Left colon (tissue), 2 donors: ENCODE data around the gene GALNT1. TPM values are rescaled to one million over a fixed set of nuclear protein-coding genes. Genes with fewer than 3 reads are reported as not detected.
A peak's percentile ranks its signal among the peaks of the same experiment; 100 is the strongest.

Source experiments
- ATAC-seq: fragments of 200-7000 bp; cut with Tn5 transposase; one replicate; pipeline ENCODE4 v1.9.1; 2020; ENCODE audit warnings: mild to moderate bottlenecking, moderate library complexity
- DNase-seq, 2 donors: peaks; one replicate each; pipeline ENCODE4 v3.0.0-alpha.2; 2020
- intact Hi-C, 2 donors: fragments of 100-400 bp; cut with DNase I in 1 of 2; cut with micrococcal nuclease in 1 of 2; formaldehyde crosslinking; loops; one replicate each; pipeline versions ENCODE4 v1.11.2 to v1.14.0; 2022; cut with DNase I, micrococcal nuclease
- microRNA-seq, 2 donors: library from miRNA; unstranded; fragments of <30 nt; microRNA quantifications; one replicate each; pipeline versions ENCODE4 v1.1.0 to v1.2.0, GENCODE V29; 2020
- total RNA-seq, 2 donors: library from RNA; stranded (reverse); fragmentation: NEBNext Ultra II Directional; extraction: Animal tissue kit (Norgen Biotek cat#: 25700); gene quantifications; one replicate each; pipeline ENCODE4 v1.2.1, GENCODE V29; 2021
- donor health status: DM: no; HTN: no; CAD: no.
- donor health status: DM: yes; HTN: yes; CAD: no.

The GALNT1 gene
- total RNA-seq, 2 donors from 2014 or later, result 121 to 143 TPM

DNA sequence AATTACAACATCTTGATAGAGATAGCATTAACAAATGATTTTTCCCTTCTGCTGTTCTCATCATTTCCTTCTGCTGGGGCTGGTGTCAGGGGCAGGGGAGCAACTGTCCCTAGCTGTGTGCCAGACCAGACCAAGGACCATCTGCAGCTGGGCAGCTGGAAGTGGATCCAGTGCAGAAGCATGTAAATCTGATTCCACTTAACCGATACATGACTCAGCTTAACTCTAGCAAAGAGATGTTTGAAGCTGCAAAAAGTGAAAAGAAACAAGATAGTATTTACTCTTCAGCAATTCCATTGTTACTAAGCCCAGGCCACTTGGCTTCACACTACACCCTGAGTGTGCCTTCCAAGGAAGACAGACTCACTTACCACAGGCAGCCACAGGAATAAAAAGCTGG lies 151.1 kb downstream of the GALNT1 start:
- DNase-seq (no peak), ATAC-seq (no peak)
- intact Hi-C loops, result no loop called here

DNA sequence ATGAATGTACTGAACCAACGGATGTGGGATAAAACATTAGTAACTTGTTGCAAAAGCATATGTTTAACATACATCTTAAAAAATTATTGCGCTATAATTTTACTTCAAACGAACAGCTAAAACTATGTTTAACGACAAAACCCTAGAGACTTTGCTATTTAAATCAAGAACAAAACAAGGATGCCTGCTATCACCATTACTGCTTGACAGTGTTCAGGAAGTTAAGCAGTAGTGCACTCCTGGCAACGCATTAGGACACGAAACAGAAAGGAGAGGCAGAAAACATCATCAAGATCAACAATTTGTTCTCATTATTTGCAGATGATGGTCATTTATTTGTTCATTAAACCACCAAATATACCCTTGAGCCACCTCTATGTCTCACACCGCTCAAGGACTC lies 151.9 kb downstream of the GALNT1 start:
- intact Hi-C loops, result no loop called here
- DNase-seq (no peak), ATAC-seq (no peak)

DNA sequence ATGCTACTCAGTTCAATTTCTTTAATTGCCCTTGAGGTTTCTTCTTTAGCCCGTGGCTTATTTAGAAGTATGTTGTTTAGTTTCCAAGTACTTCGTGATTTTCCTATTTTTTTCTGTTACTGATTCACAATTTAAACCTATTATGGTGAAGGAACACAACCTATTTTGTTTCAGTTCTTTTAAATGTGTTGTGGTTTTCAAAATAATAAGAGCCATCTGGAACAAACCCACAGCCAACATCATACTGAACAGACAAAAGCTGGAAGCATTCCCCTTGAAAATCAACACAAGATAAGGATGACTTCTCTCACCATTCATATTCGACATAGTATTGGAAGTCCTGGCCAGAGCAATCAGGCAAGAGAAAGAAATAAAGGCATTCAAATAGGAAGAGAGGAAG lies 155.2 kb downstream of the GALNT1 start:
- ATAC-seq (no peak), DNase-seq (no peak)
- intact Hi-C loops, result no loop called here

DNA sequence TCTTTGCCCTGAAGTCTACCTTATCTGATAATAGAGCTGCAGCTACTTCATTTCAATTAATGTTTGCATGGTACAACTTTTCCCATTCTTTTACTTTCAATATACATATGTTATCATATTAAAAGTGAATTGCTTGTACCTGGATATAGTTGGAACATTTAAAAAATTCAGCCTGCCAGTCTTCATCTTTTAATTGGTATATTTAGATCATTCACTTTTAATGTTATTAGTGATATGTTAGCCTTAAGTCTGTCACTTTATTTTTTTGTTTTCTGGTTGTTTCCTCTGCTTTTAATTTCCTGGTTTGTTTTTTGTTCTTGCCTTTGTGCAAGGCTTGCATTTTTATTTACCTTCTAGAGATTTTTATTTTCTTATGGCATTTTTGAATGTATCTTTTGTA lies 158.2 kb downstream of the GALNT1 start:
- DNase-seq (no peak), ATAC-seq (no peak)
- intact Hi-C loops, result no loop called here

DNA sequence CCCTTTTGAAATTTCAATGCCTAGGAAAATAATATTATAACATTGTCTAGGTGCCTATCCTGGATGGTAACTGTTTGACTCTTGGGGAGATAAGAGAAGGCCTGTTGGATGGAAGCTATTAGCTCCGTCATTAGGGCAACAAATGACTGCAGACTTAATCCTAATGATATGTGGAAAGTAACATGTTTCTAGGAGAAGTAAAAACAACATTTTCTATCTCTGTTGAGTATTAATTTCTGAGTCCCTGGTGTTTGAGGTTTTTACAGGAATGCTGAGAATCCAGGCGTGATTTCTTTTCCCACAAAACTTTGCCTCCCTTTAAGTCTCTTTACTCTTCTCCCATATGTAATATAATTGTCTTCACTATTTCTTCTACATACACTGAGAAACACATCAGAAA lies 159.1 kb downstream of the GALNT1 start:
- DNase-seq, result no peak
- ATAC-seq, result no peak
- intact Hi-C loops, result no loop called here

DNA sequence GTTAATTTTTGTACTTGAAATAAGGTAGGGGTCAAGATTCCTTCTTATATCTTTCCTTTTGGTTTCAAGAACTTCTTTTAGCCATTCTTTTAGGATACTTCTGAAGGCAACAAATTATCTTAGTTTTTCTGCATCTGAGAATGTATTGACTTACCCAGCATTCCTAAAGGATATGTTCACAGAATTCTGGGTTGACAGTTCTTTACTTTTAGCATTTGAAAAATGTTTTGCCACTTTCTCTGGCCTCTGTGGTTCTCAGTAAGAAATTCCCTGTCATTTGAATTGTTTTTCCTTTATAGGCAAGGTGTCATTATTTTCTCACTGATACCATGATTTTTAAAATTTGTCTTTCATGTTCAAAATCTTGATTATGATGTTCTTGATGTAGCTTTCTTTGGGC lies 162.4 kb downstream of the GALNT1 start:
- ATAC-seq, result no peak
- no peak for DNase-seq
- intact Hi-C loops, result no loop called here

DNA sequence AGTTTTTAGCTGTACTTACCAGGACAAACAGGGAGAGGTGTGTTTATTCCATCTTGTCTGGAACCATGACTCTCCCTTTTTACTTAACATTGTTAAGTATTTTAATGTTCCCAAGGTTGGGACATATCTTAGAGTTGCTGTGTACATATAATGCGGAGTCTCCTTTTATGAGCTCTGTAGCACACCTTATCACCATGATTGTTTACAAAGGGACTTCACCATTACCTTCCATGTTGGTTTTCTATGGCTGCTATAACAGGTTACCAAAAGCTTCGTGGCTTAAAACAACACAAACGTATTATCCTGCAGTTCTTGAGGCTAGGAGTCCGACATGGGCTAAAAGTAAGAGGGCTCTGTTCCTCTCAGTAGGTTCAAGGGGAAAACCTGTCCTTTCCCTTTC lies 164.3 kb downstream of the GALNT1 start:
- no peak for DNase-seq
- intact Hi-C loops, result no loop called here

DNA sequence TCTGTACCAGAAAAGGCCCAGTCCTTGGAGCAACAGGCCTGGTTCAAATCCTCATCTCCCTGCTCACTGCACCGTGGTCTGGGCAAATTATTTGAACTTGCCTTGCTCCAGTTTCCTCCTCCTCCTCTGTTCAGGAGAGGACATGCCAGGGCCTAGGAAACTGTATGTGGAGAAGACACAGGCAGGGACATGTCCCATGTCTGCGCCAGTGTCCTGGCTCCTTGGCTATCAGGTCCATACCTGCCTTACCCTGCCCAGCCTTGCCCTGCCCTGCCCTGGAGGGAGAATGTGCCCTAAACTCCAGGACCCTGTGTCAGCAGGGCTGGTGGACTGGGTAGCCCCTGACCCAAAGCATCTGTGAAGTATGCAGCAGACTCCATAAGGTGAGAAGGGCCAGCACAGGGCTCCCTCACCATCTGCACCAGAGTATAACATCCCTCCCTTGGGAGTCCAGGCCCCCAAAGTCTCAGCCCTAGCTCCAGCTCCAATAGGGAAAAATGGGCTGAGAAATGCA lies 165.3 kb downstream of the GALNT1 start:
- no peak for DNase-seq
- no peak for ATAC-seq
- intact Hi-C loops, result no loop called here

More for the DNA sequence above, 164.3 kb downstream of the GALNT1 start:
- ATAC-seq, result peak; percentile 96

DNA sequence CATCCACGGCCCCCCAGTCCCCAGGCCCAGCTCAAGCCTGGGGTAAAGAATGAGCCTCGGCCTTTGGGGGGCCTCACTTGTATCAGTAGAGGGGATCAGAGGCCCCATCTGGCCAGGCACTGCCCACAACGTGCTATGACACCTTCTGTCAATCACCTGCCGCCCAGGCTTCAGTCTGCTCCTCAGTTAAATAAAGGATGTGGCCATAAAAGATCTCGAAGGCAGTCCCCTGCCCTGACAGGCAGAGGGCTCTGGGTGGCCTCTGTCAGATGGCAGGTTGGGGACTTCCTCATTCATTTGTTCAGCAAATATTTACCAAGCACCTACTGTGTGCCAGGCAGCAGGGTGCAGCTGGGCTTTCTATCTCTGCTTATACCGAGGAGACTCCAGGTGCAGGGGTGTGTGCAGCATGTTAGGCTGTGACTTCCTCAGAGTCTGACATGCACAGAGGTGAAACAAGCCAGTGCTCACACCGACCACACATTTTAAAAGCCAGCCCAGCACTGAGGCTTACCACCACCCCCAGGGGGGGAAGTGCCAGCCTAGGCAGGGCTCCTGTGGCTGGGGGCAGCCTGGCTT lies 166.4 kb downstream of the GALNT1 start:
- no peak for DNase-seq
- ATAC-seq, result no peak
- intact Hi-C loops, result no loop called here

DNA sequence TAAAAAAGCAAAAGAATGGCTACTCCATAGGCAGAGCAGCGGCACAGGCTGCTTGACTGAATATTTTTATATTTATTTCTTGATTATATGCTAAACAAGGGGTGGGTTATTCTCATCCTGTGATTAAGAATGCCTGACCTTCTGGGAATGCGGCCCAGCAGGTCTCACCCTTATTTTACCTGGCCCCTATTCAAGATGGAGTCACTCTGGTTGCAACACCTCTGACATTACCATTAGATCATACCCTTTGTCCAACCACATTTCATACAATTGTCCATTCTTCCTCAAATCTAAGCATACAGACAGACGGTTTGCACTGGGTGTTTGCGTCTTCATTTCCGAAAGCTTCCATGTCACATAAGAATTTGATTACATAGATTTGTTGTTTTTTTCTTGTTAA lies 168.2 kb downstream of the GALNT1 start:
- ATAC-seq (no peak), DNase-seq (no peak)
- intact Hi-C loops, result loop anchor here in 1 of 2 donors (10.0 kb wide), 2 partner anchors 195 to 345 kb away; no protein-coding TSS in a partner anchor

DNA sequence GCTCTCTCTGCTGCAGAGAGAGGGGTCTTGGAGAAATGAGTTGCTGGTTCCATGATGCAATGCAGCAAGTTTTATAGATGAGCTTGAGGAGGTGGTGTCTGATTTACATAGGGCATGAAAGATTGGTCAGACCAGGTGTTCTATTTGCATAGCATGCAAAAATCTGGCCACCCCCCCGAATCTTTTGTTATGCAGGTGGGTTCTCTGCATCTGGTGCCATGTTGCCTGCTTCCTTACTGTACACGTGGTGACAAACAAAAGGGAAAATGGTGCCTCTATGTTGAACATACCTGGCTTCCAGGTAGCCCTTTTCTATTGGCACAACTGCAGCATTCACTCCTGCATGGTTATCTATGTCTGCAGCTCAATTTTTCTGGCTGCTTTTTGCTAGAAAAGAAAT lies 169.4 kb downstream of the GALNT1 start:
- ATAC-seq (no peak), DNase-seq (no peak)
- intact Hi-C loops, result loop anchor here in 1 of 2 donors (10.0 kb wide), 2 partner anchors 194 to 346 kb away; no protein-coding TSS in a partner anchor

DNA sequence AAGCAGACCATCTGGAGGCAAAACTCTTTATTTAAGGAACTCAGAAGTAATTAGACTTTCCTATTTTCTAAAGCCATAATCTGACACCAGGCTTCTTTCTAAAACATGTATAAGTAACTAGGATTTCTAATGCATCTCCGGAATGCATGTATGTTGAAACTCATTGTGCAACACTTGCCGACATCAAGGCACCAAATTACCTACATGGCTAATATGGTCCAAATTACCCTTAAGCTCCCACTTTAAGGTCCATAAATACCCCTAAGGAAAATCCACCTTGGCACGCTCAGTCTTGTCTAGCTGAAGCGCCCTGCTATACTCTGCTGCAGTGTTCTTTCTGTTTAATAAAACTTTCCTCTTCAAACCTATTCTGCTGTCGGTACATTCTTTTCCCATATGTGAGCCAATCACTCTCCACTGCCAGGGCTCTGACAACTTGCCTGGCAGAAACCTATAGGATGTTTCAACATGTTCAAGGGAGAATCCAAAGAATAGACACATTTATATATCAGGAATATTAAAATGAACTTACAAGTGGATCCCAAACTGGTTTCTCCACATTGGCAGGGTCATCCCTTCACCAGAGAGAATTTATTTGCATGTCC lies 171.9 kb downstream of the GALNT1 start:
- DNase-seq, result no peak
- no peak for ATAC-seq
- intact Hi-C loops, result loop anchor here in 1 of 2 donors (10.0 kb wide), 2 partner anchors 191 to 349 kb away; no protein-coding TSS in a partner anchor

DNA sequence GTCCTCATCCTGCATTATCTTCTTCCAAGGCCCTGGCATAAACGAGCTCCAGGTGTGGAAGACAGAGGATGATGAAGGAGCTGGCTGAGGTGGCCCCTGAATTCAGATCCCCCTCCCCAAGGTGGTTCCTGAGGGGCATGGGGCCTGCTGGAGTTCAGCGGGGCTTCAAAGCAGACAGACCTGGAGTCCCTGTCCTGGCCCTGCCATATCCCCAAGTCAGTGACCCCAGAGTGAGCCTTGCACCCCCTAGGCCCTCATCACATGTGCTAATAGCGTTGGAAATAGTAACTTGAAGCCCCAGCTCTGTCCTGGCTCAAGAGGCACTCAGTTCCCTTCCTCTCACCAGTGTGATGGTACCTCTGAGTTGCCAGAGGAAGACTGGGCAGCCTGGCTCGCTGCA lies 172.9 kb downstream of the GALNT1 start:
- ATAC-seq (no peak), DNase-seq (no peak)
- intact Hi-C loops, result loop anchor here in 1 of 2 donors (10.0 kb wide), 2 partner anchors 190 to 350 kb away; no protein-coding TSS in a partner anchor

DNA sequence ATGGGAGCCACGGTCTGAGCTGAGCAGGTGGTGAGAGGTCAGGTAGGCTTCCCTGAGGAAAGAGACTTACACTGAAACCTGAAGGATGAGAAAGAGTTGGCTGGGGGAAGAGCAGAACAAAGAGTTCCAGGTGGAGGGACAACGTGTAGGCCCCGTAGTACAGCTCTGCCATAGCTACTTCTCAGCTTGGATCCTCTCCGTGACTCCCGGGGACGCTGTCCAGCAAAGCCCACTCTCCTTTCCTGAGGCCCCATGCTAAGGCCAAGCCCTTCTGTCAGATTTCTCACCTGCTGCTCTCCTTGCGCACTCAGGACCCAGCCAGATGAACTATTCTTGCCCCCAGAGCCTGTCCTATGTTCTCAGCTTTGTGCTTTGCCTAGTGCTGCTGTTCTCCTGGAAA lies 173.8 kb downstream of the GALNT1 start:
- ATAC-seq (no peak), DNase-seq (no peak)
- intact Hi-C loops, result loop anchor here in 1 of 2 donors (10.0 kb wide), 2 partner anchors 189 to 351 kb away; no protein-coding TSS in a partner anchor

DNA sequence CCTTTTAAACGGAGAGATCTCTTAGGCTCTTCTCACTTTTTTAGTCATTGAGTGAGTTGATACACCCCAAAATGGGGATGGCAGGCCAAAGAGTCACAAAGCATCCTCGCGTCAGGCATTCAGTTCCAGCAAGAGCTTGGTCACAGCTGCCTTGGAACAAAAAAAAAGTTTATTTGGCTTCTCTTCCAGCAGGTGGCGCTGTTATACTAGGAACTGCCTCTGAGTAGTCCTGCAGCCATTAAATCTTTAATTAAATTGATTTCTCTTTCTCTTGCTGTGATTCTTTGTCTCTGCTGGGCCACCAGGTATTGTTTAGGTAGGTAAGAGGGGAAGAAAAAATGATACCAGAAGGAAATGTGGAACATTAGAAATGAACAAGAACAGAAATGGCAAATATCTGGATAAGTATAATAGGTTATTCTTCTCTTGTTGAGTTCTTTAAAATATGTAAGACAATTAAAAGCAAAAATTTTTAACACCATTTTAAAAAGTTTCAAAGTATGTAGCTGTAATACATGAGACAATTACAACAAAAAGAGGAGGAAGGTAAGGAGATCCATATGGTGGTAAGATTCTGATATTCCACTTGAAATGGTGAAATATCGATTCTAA lies 175.1 kb downstream of the GALNT1 start:
- intact Hi-C loops, result loop anchor here in 1 of 2 donors (10.0 kb wide), 2 partner anchors 188 to 352 kb away; no protein-coding TSS in a partner anchor
- ATAC-seq (peak; percentile 73), DNase-seq (peak in 1 of 2 donors; percentile 39)

Small RNA genes lying within 50 kb of the gene (microRNA-seq; reads per million reads assigned to microRNA genes)
- gene MIR3975, result 0 reads per million in 2 donors

Other genes starting within 250 kb of the GALNT1 start
- 10 to 100 TPM; 39.3 to 43.6 TPM for gene ZNF24, start 237.3 kb upstream of the GALNT1 start, total RNA-seq
- gene ZNF396, start 204.4 kb upstream of the GALNT1 start, total RNA-seq, result 1 to 10 TPM; 3.7 to 4.4 TPM
- 10 to 100 TPM; 35.2 to 37.5 TPM for gene INO80C, start 83.8 kb upstream of the GALNT1 start, total RNA-seq